Measurements from ENCODE around the gene PYCARD.
"Not testable (repeated sequence)": the region's sequence is repeated elsewhere in the genome, so short reads cannot be mapped to it uniquely, and the experiment has no call there.

The PYCARD gene

GRCh38 chr16:31202414-31203375 lies at the start of gene PYCARD:
Gene PYCARD (minus strand): TSS chr16:31202760. CDS start chr16:31202690, 70 bp downstream.
- no peak for DNase-seq

- DNase-seq, result no peak
Observed at GRCh38 chr16:31251435-31251834, 48.9 kb upstream of the PYCARD start.

DNA sequence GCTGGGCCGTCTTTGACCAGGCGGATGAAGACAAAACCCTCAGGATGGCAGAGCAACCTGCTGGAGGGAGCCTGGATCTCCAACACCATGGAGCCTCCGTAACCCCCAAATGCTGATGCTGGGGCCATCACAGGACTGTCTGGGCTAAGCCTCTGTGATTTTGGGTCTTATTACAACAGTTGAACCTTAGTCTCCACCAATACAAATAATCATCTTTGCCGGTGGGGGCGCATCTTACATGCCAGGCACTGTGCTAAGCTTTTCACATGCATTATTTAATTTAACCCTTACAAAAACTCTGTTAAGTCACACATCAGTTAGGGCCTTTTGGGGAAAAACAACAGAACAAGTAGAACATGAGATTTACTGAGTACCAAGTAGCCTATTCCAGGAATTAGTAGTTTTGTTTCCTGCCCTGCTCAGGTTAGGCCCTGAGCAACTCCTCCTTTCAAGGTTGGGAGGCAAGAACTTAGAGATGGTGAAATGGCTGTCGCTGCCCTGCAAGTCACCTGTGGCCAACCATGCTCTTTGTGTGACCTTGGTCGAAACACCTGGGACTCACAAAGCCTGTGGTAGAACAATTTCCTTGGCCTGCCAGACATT lies 48.3 kb upstream of the PYCARD start:
- no peak for DNase-seq

- no peak for DNase-seq
Observed at GRCh38 chr16:31248344-31248743, 45.8 kb upstream of the PYCARD start.

GRCh38 chr16:31246296-31246695 lies 43.7 kb upstream of the PYCARD start:
- no peak for DNase-seq

- DNase-seq, result not testable (repeated sequence)
Observed at GRCh38 chr16:31245598-31245997, 43.0 kb upstream of the PYCARD start.

DNA sequence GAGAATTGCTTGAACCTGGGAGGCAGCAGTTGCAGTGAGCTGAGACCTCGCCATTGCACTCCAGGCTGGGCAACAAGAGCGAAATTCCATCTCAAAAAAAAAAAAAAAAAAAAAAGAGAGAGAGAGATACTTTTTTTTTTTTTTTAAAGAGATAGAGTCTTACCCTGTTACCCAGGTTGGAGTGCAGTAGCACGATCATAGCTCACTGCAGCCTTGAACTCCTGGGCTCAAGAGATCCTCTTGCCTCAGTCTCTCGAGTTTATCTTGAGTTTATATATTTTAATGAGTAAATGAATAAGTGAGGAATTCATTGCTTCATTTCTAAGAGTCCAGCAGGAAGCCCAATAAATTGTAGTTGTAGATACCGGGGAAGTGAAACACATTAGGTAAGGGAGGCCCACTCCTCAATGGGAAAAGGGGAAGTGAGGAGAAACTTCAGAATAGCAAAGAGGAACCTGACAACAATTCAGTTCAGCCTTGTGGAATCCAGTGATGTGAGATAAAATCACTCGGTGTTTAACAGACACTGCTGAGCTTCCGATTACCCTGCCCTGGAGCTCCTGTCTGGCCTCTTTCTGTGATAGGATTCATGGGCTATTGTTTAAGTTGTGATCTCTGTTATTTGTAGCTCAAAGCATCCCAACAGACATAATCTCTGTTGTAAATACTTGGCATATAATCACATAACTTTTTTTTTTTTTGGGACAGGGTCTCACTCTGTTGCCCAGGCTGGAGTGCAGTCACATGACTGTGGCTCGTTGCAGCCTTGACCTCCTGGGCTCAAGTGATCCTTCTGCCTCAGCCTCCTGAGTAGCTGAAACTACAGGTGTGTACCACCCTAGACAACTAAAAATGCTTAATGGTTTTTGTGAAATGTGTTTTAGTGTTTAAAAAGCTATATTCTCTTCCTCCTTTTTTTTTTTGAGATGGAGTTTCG lies 41.4 kb upstream of the PYCARD start:
- DNase-seq, result peak; percentile 10

GRCh38 chr16:31242206-31242605 lies 39.6 kb upstream of the PYCARD start:
- no peak for DNase-seq

DNA sequence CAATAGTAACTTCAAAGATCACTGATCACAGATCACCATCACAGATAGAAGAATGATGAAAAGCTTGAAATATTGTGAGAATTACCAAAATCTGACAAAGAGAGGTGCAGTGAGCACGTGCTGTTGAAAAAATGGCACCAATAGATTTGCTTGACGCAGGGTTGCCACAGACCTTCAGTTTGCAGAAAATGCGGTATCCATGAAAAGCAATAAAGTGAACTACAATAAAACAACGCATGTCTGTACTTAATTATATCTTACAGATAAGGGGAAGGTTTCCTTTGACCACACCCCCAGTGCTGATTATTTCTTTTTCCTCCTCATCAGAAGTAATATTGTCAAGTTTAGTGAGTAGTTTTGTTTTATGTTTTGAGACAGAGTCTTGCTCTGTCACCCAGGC lies 35.5 kb upstream of the PYCARD start:
- no peak for DNase-seq

- no peak for DNase-seq
Observed at GRCh38 chr16:31229501-31229900, 26.9 kb upstream of the PYCARD start.

DNA sequence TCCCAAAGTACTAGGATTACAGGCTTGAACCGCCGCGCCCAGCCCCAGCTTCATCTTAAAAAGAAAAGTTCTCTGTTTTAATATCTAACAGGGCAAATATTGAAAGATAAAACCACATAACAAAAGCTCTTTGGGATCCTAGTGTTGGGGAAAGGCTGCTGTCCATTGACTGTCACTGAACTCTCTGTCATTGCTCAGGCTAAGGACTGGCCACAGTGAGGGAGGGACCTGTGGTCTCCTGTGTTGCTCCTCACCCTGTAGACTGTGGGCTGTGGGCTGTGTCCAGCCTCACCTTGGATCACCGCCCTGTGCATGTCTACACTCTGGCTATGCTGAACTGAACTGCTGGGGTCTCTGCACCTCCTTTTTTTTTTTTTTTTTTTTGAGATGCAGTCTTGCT lies 25.6 kb upstream of the PYCARD start:
- DNase-seq, result no peak

GRCh38 chr16:31225193-31225592 lies 22.6 kb upstream of the PYCARD start:
- no peak for DNase-seq

DNA sequence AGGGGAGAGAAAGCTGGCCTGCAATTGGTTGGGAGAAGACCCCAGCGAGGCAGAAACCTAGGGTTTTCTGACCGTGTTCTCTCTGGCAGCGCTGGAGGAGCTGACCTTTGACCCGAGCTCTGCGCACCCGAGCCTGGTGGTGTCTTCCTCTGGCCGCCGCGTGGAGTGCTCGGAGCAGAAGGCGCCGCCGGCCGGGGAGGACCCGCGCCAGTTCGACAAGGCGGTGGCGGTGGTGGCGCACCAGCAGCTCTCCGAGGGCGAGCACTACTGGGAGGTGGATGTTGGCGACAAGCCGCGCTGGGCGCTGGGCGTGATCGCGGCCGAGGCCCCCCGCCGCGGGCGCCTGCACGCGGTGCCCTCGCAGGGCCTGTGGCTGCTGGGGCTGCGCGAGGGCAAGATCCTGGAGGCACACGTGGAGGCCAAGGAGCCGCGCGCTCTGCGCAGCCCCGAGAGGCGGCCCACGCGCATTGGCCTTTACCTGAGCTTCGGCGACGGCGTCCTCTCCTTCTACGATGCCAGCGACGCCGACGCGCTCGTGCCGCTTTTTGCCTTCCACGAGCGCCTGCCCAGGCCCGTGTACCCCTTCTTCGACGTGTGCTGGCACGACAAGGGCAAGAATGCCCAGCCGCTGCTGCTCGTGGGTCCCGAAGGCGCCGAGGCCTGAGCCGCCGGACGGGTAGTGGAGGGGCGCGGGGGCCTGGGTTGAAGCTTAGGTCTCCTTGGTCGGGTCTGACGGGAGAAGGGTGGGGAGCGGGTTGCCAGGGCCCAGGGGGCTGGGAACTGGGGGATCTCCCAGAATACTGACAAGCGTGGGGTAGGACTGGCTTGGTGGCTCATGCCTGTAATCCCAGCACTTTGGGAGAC lies 21.8 kb upstream of the PYCARD start:
- DNase-seq, result no peak

DNA sequence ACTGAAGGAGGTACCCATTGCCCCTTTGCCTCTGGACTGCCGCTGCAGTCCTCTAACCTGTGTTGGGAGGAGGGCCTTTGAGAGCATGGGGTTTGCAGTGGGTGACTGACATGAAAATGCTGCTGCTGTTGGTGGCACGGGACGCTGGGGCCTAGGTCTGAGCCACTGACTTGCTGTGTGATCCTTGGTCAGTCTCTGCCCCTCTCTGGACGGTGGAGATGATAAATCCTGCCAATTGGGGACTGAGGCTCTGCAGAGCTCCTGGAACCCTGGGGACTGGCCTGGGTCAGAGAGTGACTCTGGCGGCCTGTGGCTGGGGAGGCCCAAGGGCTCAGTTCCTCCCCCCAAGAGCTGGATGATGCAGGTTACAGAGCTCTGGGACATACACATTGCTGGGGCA lies 20.5 kb upstream of the PYCARD start:
- no peak for DNase-seq

DNA sequence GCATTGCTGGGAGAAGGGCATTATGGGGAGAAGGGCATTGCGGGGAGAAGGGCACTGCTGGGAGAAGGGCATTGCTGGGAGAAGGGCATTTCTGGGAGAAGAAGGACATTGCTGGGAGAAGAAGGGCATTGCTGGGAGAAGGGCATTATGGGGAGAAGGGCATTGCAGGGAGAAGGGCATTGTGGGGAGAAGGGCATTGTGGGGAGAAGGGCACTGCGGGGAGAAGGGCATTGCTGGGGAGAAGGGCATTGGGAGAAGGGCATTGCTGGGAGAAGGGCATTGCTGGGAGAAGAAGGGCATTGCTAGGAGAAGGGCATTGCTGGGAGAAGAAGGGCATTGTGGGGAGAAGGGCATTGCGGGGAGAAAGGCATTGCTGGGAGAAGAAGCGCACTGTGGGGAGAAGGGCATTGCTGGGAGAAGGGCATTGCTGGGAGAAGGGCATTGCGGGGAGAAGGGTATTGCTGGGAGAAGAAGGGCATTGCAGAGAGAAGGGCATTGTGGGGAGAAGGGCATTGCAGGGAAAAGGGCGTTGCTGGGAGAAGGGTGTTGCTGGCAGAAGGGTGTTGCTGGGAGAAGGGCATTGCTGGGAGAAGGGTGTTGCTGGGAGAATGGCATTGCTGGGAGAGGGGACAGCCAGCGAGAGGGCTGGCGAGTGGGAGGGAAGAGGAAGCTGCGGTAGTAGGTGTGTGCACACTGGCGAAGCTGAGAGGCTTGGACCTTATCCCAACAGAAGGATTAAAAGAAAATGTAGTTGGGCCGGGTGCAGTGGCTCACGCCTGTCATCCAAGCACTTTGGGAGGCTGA lies 19.0 kb upstream of the PYCARD start:
- DNase-seq, result no peak

- DNase-seq, result no peak
Observed at GRCh38 chr16:31219154-31219741, 16.7 kb upstream of the PYCARD start.

GRCh38 chr16:31217136-31217530 lies 14.6 kb upstream of the PYCARD start:
- no peak for DNase-seq

DNA sequence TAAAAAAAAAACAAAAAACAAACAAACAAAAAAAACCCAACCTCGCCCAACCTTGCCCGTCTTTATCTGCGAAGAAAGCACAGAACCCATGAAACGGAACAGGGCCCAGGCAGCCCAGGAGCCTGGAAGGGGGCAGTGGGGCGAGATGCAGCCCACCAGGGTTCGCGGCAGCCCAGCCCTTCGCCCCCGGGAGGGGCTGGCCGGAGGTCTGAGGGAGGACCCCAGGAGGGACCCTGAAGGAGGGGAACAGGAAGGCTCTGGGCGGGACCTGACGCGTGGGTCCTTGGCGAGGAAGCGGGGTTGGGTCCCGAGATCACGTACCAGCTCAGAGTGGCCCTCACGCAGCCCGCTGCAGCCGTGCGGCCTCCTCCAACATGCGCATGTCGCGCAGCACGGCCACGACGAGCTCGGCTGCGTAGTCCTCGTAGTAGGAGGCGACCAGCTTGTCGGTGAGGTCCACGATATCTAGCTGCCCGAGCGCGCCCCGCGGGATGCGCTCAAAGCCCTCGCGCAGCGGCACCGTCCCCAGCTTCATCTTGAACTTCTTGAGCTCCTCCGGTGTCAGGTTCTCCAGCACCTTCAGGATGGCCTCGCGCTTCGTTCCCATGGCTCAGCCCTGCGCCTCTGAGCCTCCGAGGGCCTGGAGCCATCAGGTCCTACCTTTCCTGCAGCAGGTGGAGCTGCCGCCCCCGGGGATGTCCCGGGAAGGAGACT lies 14.0 kb upstream of the PYCARD start, which contains the start of gene PYDC1:
TSS of gene PYDC1 (minus strand) at position 714 of the 714 bp plus-strand sequence. CDS start at position 607, 107 bp downstream.
- DNase-seq, result peak; percentile 7

DNA sequence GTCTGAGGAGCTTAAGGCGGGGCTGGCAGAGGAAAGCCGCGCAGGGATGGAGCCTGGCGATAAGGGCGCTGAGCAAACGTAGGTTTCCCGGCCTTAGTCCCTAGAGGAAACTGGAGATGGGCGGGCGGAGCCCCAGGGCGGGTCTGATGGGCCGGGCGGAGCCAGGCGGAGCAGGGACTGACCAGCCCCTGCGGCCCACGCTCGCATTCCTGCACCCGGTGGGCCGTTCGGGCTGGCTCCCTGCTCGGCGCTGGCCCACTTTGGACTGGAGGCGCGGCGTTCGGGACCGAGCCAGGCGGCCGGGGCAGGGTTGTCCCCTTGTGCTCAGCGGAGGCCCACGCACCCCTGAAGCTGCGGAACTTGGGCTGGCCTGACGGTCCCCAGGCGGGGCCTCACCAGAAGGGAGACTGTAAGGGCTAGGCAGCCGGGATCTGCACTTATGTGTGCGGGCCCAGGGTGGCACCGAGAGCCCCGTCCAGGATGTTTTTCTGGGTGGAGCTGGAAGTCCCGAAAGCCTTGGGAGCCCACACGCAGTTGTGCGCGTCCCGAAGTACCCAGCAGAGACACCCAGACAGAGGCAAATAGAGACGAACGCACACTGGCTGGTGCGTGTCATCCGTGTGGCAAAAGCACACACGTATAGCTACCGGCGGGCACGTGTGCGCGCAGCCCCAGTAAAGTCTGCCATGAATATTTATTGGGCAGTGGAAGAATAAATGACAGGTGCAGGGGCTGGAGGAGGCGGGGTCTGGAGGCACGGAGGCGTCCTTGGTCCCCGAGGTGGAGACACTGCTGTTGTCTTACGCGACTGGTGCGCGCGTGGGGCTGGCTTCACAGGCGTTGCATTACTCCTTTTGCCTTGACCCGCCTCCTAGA lies 13.0 kb upstream of the PYCARD start:
- peak; percentile 24 for DNase-seq
